Measurements from ENCODE around the gene WNT1.
A peak's percentile ranks its signal among the peaks of the same experiment; 100 is the strongest.

The WNT1 gene

GRCh38 chr12:48981757-48982157 lies 3.6 kb downstream of the WNT1 start:
- no peak for DNase-seq

DNA sequence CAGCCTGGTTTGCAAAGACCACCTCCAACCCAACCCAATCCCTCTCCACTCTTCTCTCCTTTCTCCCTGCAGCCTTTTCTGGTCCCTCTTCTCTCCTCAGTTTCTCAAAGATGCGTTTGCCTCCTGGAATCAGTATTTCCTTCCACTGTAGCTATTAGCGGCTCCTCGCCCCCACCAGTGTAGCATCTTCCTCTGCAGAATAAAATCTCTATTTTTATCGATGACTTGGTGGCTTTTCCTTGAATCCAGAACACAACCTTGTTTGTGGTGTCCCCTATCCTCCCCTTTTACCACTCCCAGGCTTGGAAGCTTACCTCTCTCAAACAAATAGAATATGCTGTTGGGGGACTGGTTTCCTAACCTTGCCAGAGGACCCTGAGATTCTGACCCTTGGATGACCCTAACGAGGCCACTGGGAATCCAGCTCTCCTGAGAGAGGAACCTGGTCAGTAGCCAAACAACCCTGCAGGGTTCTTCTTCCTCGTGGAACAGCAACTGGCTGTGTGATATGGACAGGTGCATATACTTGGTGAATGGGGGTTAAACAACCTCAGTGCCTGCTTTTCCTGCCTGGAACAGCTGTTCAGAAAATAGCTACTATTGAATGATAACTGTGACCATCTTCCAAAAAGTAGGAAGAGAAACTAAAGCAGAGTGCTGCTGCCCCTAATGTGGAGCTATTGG lies 4.4 kb downstream of the WNT1 start:
- DNase-seq: no peak

DNA sequence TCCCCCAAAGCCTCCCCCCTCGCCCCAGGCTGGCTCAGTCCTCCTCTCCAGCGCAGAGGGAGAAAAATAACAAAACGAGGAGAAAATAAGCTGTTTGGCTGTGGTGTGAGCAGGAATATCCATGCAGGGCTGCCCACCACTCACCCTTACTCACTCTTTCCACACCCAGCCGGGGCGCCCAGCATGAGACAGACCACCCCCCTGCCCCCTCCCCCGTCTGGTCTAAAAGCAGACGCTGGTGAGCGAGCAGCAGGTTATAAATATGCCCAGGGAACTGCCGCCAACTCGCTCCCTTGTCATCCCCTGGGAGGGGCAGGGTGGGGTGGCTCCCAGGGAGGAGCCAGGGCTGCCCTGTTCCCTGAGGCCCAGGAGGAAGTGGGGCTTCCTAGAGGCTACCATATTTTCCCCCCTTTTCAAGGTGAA lies 7.4 kb downstream of the WNT1 start:
- no peak for DNase-seq

DNA sequence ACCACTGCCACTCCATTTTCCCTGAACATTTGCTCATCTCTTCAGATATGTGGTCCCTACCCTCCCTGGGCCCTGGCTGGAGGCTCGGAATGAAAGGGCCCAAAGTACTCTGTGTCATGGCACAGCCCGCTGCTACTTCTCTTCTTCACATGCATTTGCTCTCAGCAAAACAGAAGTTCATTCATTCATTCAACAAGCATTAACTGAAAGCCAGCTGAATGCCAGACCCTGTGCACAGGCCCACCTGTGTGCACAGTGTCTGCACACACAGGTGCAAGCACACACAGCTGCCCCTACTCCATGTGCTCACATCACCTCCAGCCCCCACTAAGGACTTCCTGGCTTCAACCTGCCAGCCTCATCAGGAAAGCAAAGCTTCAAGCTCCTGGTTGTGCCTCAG lies 7.8 kb downstream of the WNT1 start:
- DNase-seq: no peak

- no peak for DNase-seq
Measured at GRCh38 chr12:48986720-48987291, 8.7 kb downstream of the WNT1 start.

DNA sequence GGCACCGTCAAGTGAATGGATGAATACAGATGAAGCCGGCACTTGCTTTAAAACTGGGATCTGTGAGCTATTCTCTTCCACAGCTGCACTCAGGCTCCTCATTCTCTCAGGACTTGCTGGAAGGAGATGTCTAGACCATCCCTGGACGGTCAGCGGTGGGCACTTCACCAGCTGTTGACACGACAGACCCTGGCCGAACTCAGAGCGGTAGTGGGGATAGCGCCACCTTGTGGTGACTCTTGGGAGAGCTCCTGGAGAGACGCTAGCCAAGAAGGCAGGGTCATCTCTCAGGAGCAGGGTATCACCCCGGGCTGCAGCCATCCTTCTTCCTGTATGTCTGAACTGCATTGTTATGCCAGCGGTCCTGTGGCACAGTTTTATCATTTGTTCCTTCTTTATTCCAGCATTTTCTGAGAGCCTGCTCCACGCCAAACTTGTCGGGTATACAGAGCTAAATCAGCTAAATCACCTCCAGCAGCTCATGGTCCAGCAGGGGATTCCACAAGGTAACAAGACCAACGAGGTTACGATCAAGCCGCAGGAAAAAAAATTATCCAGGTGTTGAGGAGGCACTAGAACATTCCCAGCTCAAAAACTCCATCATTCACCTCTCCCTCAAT lies 10.0 kb downstream of the WNT1 start:
- peak; percentile 60 for DNase-seq

DNA sequence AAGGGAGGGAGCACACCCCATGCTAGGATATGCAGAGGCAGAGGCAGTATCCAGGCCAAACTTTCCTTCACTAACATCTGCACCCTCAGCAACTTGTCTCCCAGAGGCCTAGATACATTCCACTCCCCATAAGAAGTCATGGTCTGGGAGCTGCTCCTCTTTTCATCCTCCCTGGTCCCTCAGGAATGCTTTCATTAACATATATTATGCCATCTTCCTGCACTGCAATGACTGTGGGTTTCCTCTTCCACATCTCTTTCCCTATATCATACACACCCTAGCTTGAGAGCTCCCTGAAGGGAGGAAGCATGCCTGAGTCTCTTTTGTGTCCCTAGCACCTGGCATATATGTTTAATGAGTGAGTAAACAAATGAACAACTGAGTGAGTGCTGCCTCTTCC lies 12.4 kb downstream of the WNT1 start:
- DNase-seq: no peak

- DNase-seq: no peak
Measured at GRCh38 chr12:48991247-48992050, 13.3 kb downstream of the WNT1 start.

- DNase-seq: no peak
Measured at GRCh38 chr12:48993787-48994186, 15.7 kb downstream of the WNT1 start.

GRCh38 chr12:48994224-48995085 lies 16.3 kb downstream of the WNT1 start:
- DNase-seq: no peak

DNA sequence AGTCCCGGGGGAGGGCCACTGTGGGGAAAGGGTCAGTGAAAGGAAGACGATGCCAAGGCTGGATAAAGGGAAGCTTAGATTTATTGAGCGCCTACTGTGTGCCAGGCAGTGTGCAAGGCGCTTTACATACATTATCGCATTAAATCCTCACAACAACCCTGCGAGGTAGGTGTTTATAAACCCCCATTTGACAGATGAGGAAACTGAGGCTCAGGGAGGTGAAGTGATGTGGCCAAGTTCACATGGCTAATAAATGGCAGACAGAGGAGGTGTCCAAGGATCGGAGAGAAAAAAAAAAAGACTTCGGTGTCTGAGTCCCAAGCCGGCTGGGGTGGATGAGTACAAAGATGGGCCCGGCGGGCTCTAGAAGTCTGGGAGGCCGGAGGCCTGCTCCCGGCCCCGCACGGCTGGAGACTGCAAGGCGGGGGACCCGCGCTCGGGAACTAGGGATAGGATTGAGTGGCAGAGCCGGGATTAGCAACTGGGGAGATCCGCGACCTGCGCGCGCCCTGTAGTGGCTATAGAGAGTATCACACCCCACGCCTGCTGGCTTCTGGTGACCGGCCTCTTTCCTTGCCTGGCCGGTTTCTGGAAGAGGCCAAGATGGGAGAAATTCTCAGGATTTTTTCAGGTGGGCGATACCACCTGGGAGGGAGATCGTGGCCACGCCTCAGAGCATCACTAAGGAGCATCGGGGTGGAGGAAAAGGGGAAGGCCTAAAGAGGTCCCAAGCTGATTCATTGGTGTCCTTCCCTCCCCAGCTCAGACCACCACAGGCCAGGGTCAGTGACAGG lies 17.2 kb downstream of the WNT1 start:
- DNase-seq: no peak

DNA sequence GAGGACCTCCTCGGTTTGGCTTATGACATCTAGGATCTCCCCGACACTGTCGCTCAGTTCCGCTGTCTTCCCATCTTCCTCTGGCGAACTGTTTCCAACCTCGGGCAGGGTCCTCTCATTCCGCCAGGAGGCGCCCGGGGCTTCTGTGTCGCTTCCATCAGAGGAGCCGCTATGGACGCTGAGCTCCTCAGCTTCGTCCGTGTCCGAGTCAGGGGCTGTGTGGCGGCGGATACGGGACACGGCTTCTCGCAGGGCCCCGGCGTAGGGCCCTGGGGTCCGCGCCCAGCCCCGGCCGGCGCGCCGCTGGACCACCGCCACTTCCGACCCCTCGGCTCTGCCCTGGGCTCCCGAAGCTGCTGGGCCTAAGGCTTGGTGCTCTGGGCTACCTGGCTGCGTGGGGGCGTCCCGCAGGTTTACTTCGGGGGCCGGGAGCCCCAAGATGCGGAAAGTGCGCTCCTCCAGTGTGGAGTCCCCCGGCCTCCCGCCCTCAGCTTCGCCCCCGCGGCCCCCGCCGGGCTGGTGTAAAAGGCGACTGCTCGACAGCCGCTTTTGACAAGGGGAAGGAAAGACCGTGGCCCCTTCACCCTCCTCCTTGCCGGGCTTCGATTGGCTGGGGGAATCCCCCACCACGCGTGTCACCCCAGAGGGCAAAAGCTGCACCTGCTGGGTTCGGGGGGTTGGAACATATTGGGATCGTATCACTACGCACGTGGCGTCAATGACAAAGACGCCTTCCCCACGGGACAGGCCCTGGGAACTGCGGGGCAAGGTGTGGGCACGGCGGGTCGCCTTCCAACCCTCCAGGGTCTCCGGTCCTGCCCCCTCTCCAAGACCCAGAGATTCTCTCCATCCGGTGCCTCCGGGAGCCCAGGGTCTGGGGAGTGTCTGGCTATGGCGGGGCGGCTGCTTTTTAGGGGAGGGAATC lies 18.9 kb downstream of the WNT1 start:
- DNase-seq: peak; percentile 41

DNA sequence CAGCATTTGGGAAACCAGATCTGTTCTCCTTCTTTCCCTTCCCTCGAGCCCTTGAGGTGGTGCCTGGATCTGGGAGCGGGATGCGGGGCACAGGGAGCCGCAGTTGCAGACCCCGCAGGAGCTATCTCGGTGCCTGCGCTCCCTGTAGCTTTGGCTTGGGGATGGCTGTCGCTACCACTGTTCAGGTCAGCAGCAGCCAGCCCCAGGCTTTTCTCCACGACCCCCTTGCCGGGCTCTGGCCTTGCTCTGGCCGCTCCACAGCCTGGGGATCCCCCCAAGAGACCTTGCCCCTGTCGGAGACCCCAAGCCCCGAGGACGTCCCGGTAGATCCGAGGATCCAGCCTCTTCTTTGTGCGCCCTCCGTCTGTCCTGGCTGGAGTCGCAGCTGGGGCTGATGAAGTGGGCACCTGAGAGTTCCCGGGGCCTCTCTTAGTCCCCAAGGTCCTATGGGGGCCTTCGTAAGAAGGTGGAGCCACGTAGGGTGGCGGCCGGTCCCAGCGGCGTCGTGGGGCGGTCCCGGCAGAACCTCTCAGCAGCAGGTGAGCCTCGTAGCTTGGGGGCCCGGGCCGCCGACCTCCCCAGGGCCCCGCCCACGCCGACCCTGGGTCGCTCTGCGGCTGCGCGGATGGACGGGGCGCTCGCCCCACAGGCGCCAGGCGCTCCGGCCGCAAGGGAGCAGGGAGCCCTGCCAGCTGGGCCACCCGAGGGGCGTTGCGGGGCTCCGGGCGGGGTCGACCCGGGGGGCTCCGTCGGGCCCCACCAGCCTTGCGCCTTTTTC lies 19.8 kb downstream of the WNT1 start:
- DNase-seq: no peak

DNA sequence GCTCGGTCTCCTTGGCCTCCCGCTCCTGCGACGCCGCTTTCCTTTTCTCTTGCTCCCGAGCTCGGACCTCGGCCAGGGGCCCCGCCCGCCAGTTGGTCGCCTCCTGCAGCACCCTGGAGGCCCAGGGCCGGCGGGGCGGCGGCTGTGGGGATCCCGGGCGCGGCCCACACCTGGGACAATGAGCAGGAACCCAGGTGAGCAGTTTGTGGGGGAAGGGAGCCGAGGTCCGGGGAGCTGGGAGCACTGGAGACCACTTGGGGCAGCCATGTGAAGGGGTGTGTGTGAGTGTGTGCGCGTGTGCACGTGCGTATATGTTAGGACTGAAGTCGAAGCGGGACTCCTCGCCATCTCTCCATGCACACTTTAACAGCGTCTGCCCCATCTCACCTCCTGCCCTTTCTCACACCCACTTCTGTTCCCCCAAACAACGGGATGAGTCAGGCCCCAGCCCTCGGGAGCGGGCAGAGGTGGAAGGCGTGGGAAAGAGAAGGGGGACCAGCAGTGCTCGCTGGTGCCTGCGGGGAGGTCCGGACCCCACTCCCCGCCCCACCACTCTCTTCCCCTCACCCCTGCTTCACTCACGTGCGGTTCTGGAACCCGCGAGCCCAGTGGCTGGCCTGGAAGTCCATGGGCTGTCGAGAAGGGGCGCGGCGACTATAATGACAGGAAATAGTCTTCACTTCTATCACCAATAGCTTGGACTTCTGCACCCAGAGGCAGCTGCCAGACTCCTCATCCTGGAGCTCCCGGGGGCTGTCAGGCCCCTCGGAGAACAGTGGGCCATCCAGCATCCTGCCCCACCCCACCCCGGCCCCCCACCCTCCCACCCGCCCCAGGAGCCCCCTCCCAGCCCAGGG lies 20.6 kb downstream of the WNT1 start:
- DNase-seq: no peak

- peak; percentile 14 for DNase-seq
Measured at GRCh38 chr12:48999371-49000131, 21.4 kb downstream of the WNT1 start, which contains the start of gene DDN. Gene DDN (minus strand): TSS chr12:48999375. CDS start chr12:48999287, 88 bp downstream.

DNA sequence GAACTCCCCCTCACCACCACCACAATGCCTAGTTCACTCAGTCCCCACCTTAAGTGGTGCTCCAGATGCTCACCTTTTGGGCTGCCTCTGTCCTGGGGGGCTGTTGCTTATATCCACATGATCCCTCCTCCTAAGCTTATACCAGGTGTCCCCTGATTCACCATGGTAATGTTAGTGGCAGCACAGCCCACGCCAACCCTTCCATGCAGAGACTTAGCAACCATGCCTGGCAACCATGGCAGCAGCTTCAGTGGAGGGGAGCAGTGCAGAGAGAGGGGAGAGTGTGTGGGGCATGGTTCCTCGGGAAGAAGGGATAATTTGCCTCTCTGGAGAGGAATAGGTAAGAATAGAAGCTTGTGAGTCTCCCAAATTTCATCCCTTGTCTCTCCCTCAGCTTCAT lies 22.2 kb downstream of the WNT1 start:
- DNase-seq: no peak

GRCh38 chr12:49008943-49009342 lies 30.8 kb downstream of the WNT1 start:
- DNase-seq: no peak

DNA sequence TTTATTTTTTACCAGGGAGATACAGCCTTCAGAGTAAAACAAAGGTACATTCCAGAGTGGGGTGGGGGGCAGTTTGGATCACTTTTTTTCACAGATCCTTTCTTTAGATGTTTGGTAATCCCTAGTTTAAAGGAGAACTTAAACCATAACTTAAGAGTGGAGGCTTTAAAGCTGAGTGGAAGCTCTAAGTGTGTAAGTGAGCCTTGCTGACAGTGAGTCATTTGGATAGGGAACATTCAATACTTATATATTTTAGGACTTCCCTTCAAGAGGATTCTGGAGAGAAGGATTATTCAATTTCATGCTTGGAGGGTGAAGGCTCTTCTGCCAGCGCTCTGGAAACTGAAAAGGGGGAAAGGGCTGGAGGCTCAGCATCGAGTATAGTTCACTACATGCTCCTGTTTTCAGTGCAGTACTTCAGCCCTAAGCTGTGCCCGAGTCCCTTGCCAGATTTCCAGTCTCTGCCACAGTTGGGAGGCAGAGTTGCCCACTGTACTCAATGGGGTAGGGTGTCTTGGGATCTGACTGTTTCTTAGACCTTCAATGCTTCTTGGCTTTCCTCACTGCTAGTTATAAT lies 32.1 kb downstream of the WNT1 start:
- no peak for DNase-seq
